A673 (cell line): ENCODE data around the gene LARGE1. TPM values are rescaled to one million over a fixed set of nuclear protein-coding genes. Genes with fewer than 3 reads are reported as not detected.

Source experiments
- BruUV-seq: library from RNA; stranded (reverse); fragments of 400-500 nt; replicated peaks from 2 replicates; lab custom pipeline; 2021; lab: Mats Ljungman, UMichigan
- CTCF ChIA-PET: fragments of 300-600 bp; sonication (Branson Sonifier 250); formaldehyde crosslinking; loops from one replicate; lab custom pipeline; 2022; ENCODE audit warnings: antibody characterized with exemption; lab: Charles Lee
- POLR2A ChIA-PET: fragments of 300-600 bp; sonication (Branson Sonifier 250); formaldehyde crosslinking; loops from one replicate; lab custom pipeline; 2022; ENCODE audit warnings: antibody characterized with exemption; ENCODE audit not compliant: low non-redundant PET; lab: Charles Lee
- DNase-seq: peaks from one replicate; pipeline ENCODE4 v3.0.0-alpha.2; 2015; ENCODE audit warnings: low spot score
- H3K27ac ChIP-seq: fragments of 200-600 bp; sonication (generic); 2 replicates; pipeline ENCODE4 v1.5.1; 2016; ENCODE audit warnings: mixed run types, low read depth, mild to moderate bottlenecking, mixed read lengths, antibody characterized with exemption, low read length; ENCODE audit not compliant: poor library complexity, severe bottlenecking
- H3K27me3 ChIP-seq: fragments of 200-600 bp; sonication (generic); replicated peaks from 2 replicates; pipeline ENCODE4 v1.6.1; 2017; ENCODE audit warnings: mixed run types, low read depth, mild to moderate bottlenecking, mixed read lengths, antibody characterized with exemption, low read length; ENCODE audit not compliant: insufficient read depth, poor library complexity
- H3K36me3 ChIP-seq: fragments of 200-600 bp; sonication (generic); 2 replicates; pipeline ENCODE4 v1.6.1; 2016; ENCODE audit warnings: mixed run types, mild to moderate bottlenecking, mixed read lengths, antibody characterized with exemption, low read length; ENCODE audit not compliant: insufficient read depth, poor library complexity, severe bottlenecking
- H3K4me1 ChIP-seq: fragments of 200-600 bp; sonication (generic); 2 replicates; pipeline ENCODE4 v1.6.1; 2017; ENCODE audit warnings: mixed run types, mild to moderate bottlenecking, mixed read lengths, antibody characterized with exemption, low read length; ENCODE audit not compliant: insufficient read depth, poor library complexity, severe bottlenecking
- H3K4me3 ChIP-seq: fragments of 200-600 bp; sonication (generic); 2 replicates; pipeline ENCODE4 v1.5.1; 2016; ENCODE audit warnings: low read depth, mixed run types, mild to moderate bottlenecking, mixed read lengths, low read length; ENCODE audit not compliant: poor library complexity, severe bottlenecking
- H3K9me3 ChIP-seq: fragments of 200-600 bp; sonication (generic); 2 replicates; pipeline ENCODE4 v1.6.1; 2016; ENCODE audit warnings: mixed run types, low read depth, mild to moderate bottlenecking, mixed read lengths, antibody characterized with exemption, low read length; ENCODE audit not compliant: poor library complexity, severe bottlenecking
- EZH2 ChIP-seq: fragments of 200-600 bp; sonication (generic); IDR thresholded peaks from 2 replicates; pipeline ENCODE4 v1.6.1; 2017; ENCODE audit warnings: borderline replicate concordance, low read depth, mild to moderate bottlenecking, mixed read lengths, antibody characterized with exemption, low read length; ENCODE audit not compliant: poor library complexity, severe bottlenecking
- intact Hi-C: fragments of 100-400 bp; cut with micrococcal nuclease; formaldehyde crosslinking; loops from one replicate; pipeline ENCODE4 v1.10.0; 2022; ENCODE audit not compliant: unreplicated experiment
- total RNA-seq: library from RNA; stranded (reverse); gene quantifications from 2 replicates; pipeline ENCODE4 v1.2.3, GENCODE V29; 2021
- TF ChIP-seq, protein P1 (sequence below): fragments of 300-800, 200-600 bp; sonication (generic); conservative IDR thresholded peaks from 2 replicates; pipeline ENCODE4 v1.5.1; 2017; ENCODE audit warnings: low read depth, mild to moderate bottlenecking, antibody characterized with exemption, low read length, moderate library complexity, mixed read lengths

Gene LARGE1
- total RNA-seq, 1 experiment from 2014 or later = not detected

DNA sequence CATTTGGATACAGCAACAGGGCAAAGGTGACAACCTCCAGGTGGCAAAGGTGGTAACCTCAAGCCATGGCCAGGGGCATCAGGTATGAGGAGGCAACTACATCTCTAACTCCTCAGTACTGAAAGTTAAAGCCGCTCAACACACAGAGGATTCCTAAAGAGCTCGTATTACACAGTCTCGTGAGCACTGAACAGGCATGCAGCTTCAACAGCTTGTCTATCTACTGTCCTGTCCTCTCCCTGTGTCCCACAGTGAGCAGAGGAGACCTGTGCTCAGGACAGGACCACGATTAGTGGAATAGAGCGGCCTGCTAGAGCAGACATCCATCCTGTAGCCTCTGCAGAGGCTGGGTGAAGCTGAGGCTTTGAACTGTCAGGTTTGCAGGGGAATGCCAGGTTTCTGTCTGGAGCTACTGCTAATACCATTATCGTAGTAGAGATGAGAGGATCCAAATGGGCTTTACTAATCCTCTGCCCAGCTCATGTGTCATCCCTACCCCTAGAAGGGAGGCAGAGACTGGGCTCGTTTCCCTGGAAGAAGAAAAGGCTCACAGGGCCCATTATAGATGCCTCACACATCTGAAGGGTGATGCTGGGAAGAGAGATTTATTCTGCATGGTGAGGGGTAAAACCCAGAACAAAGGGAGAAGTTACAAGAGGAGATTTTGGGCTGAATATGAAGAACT lies 415.2 kb downstream of the LARGE1 start:
- no TSS peak for BruUV-seq
- no peak overlapping the region for H3K4me3 ChIP-seq
- H3K36me3 ChIP-seq = no peaks in the 10 kb centered on the region
- no peaks in the 10 kb centered on the region for H3K4me1 ChIP-seq
- ChIA-PET CTCF (no interaction called here), POLR2A (no interaction called here)
- intact Hi-C loops = no loop called here
- DNase-seq = no peak
- H3K9me3 ChIP-seq = no peaks in the 10 kb centered on the region
- no peak overlapping the region for H3K27ac ChIP-seq
- no peaks in the 10 kb centered on the region for H3K27me3 ChIP-seq
- TF ChIP-seq, protein P1, sequence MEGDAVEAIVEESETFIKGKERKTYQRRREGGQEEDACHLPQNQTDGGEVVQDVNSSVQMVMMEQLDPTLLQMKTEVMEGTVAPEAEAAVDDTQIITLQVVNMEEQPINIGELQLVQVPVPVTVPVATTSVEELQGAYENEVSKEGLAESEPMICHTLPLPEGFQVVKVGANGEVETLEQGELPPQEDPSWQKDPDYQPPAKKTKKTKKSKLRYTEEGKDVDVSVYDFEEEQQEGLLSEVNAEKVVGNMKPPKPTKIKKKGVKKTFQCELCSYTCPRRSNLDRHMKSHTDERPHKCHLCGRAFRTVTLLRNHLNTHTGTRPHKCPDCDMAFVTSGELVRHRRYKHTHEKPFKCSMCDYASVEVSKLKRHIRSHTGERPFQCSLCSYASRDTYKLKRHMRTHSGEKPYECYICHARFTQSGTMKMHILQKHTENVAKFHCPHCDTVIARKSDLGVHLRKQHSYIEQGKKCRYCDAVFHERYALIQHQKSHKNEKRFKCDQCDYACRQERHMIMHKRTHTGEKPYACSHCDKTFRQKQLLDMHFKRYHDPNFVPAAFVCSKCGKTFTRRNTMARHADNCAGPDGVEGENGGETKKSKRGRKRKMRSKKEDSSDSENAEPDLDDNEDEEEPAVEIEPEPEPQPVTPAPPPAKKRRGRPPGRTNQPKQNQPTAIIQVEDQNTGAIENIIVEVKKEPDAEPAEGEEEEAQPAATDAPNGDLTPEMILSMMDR = no peak
- TF ChIP-seq EZH2 = no peak

DNA sequence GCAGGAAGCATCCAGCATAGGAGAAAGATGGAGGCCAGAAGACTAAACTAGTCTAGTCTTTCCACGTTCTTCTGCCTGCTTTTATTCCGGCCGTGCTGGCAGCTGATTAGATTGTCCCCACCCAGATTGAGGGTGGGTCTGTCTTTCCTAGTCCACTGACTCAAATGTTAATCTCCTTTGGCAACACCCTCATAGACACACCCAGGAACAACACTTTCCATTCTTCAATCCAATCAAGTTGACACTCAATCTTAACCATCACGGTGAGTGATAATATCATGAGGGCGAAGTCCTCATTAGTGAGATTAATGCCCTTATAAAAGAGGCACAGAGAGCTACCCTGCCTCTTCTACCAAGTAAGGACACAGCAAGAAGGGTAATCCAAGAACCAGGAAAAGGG lies 424.2 kb downstream of the LARGE1 start:
- no peaks in the 10 kb centered on the region for H3K27me3 ChIP-seq
- intact Hi-C loops = no loop called here
- DNase-seq = no peak
- CTCF ChIA-PET = no interaction called here
- H3K4me3 ChIP-seq = no peak overlapping the region
- no peaks in the 10 kb centered on the region for H3K36me3 ChIP-seq
- no peaks in the 10 kb centered on the region for H3K4me1 ChIP-seq
- BruUV-seq = no TSS peak
- POLR2A ChIA-PET = no interaction called here
- TF ChIP-seq, protein P1 = no peak
- no peak for TF ChIP-seq EZH2
- H3K9me3 ChIP-seq = peaks cover 4% of the 10 kb centered on the region
- H3K27ac ChIP-seq = no peak overlapping the region

DNA sequence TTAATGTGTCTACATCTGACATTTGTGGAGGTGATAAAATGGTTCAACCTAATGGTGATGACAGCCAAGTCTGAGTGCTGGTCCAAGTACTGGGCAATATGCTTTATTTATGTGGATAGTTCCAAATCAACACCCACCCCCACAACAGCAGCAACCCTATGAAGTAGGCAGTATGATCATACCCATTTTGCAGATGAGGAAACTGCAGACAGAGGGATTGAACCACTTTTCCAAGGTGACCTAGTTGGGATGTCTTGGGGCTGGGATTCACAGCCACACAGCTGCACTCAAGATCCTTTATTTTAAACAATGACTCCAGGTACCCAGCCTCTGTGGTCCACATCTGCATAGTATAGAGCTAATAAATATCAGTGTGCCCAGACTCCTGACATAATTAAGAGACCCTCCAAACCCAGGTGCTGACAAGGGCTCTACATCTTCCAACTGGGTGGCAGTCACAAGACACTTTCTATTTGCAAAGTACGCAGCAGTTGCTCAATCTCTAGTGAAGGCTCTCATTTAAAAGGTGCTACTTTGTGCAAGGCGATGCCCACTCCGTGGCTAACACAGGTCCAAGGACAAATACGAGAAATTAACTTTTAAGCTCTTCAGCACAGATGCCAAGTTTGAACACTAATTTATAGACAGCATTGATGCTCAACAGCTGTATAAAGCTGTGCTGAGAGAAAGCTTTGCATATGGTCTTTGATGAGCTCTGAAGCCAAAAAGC lies 426.6 kb downstream of the LARGE1 start:
- TF ChIP-seq, protein P1 = no peak
- TF ChIP-seq EZH2 = no peak
- Histone ChIP-seq H3K4me3 (no peak overlapping the region), H3K27ac (no peak overlapping the region), H3K36me3 (no peaks in the 10 kb centered on the region), H3K27me3 (no peaks in the 10 kb centered on the region), H3K9me3 (peaks cover 4% of the 10 kb centered on the region), H3K4me1 (no peaks in the 10 kb centered on the region)
- intact Hi-C loops = no loop called here
- BruUV-seq = no TSS peak
- POLR2A ChIA-PET = no interaction called here
- CTCF ChIA-PET = no interaction called here
- no peak for DNase-seq
